Bone marrow (tissue), 2 donors: ENCODE measurements around the gene PFDN1.

Experiments
- DNase-seq, 2 donors: peaks; one replicate each; lab custom pipeline; 2025; lab: John Stamatoyannopoulos, UW

Gene PFDN1

DNA sequence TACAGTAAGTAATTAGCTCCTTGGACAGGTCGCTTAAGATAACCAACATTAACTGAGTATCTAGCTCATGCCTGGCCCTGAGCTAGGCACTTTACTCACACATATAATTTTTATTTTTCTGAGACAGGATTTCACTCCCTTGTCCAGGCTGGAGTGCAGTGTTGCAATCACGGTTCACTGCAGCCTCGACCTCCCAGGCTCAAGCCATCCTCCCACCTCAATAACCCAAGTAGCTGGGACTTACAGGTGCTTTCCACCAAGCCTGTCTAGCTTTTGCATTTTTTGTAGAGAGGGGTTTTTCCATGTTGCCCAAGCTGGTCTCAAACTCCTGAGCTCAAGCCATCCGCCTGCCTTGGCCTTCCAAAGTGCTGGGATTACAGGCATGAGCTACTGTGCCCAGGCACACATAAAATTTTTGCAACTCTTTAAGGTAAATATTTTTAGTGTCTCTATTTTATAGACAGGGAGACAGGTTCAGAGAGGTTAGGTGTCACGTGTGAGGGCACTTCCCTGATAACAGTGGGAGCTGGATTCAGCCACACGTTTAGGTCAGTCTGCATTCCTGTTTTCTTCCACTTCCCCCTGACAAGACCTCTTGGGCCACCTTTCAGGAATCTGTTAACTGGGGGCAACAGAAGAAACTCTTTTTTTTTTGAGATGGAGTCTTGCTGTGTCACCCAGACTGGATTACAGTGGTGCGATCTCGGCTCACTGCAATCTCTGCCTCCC is 25.3 kb upstream of the PFDN1 start:
- no peak for DNase-seq

DNA sequence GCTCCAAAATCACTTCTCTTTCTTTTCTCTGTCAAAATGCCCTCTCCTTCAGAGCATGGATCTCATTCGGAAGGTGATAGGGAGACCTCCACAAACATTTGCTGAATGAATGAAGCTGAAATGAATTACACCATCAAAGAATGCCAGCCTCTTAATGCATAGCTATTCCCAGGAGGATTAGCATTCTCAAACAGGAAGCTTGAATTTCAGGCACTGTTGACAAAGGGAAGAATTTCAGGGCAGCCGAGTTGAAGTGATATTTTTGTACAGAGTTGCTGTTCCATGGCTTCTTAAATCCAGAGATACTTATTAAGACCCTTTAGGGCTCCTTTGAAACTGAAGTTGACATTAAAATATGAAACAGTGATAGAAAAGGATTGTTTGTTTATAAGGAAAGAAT is 24.7 kb upstream of the PFDN1 start:
- no peak for DNase-seq

DNA sequence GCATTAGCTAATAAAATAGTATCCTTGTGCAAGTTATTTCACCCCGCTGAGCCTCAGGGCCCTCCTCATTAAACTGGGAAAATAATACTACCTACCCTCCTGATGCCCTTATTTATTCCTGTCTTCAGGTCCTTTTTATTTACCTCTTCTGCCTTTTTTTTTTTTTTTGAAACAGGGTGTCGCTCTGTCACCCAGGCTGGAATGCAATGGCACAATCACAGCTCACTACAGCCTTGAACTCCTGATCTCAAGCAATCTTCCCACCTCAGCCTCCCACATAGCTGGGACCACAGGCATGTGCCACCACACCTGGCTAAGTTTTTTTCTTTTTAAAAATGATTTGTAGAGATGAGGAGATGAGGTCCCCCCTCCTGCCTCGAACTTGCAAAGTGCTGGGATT is 22.6 kb upstream of the PFDN1 start:
- DNase-seq = no peak

DNA sequence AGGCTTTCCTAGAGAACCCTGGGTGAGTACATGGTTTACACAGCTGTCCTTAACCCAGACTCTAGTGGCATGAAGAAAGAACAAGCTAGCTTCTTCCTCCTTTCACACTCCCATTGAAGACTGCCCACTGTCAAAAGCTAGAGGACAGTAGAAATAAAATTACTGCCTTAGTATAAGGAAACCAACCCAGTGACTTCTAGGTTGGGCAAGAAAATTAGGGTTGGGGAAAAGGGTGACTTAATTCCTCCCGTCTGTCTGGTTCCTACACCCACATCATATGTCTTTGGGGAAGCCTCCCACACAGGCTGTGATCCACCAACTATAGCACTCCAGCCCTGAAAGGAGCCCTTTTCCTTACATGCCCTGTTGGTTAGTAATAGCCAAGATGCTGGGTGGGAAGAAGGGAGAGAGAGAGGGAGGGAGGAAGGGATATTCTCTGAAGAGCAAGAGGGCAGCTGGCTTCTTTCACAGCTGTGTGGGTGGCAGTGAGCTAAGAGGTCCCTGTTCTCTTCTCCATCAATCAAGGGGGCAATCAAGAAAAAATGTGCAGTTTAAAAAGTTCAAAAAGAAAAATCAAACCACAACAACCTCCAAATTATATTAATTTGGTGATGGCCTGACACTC is 21.8 kb upstream of the PFDN1 start:
- DNase-seq = no peak

DNA sequence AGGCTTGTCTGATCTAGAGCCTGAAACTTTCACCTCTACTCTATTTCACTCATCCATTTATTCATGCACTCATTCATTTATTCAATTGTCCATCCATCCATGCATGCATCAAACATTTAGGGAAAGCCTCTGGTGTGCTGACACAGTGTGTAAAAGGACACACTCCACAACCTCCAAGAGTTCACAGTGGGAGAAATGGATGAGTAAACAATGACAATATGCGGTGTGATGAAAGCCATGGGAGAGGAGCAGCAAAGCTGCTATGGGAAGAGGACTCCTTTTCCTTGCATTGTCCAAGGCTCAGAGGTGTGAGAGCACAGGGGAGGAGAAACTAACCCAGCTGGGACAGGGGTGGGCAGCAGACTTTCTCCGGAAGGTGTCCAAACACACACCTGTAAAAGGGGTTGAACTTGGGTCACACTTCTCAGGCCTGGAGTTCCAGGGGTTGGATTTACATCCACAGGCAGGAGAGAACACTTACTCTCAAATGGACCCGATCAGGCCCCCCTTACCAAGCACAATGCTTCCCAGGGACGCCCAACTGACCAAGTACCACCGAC is 21.2 kb upstream of the PFDN1 start:
- DNase-seq = no peak

DNA sequence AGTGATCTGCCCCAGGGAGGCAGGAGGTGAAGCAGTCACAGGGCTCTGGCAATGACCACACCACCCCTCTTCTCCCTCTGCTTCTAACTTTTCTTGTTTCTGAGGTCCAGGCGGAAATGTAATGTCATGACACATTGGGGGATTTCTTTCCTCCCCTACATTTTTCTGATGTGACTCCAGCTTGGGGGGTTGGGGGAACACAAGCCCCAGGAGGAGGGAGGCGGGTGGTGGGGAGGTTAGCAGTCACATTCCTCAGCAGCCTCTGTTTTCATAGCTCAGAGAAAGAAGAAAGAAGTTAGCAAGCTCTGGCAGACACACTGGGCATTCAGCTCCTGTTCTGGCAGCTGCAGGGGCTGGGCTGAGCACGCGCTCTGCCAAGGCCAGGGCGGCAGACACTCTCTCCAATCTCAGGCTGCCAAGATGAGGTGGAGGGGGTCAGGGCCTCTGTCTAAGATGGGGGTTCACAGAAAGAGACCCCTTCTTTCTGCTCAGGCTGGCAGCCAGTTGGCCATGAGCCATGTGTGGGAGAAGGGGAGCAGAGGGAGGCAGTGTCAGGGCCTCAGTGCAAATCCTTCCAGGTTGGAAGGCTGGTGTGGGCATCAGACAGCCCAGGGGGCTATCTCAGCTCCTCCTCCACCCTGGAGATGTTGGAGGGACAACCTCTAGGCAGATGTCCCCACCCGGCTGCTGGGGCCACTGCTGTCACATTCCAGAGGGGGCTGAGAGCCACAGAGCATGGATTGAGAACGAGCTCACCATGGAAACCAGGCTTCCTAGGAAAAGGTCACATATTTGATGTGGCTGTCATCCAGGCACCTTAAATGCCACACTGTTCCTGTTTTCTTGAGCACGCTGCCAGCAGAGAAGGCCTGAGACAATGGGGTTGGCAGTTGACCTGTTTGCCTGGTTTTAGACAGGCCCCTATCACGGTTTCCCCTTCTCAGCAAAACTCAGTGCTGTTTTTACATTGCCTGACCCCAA is 20.1 kb upstream of the PFDN1 start:
- DNase-seq = no peak

DNA sequence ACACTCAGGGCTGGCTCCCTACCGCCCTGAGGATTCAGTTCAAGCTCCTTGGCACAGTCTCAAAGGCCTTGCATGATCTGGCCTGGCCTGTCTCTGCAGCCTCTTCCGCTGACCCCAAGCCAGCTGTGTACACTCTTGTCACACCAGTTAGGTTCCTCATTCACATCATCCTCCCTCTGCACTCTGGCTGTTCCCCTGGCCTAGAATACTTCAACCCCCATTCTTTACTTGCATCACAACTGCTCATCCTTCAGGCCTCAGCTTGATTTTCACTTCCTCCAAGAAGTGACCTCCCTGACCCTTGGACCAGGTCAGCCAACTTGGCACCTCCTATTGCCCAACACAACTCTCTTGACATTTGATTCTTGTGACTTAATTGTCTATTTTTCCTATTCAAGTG is 18.9 kb upstream of the PFDN1 start:
- peak in 1 of 2 donors; percentile 25 for DNase-seq

DNA sequence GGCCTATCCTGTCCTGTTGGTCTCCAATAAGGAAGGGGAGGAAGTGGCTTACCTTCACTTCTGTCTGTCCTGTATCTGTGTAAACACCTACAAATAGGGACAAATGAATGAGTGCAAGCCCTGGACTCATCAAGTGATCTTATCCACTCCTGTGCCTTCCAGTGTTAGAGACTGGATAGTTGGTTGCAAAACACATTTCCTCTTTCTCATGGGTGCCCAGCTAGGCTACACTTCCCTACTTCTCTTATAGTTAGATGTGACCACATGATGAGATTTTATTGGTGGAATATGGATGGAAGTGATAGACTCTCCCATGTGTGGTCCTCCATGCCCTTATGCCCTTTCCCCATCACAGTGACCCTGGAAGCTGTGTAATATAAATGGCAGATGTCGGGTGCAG is 16.9 kb upstream of the PFDN1 start:
- DNase-seq = no peak

DNA sequence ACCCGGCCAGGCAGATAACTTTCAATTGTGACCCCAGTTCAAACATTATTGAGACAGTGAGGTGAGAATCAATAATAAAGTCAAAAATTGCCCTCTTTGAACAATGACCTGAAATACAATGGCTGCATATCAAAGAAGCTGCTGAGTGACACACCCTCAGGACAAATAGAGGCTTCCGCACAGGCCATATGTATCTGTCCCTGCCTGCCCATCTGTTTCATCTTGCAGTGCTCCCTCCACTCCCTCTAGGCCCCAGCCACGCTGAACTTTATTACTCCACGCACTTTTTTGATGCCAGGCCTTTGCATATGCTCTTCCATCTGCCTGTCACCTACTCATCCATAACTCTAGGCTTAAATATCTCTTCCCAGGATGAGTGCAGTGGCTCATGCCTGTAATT is 15.9 kb upstream of the PFDN1 start:
- no peak for DNase-seq

DNA sequence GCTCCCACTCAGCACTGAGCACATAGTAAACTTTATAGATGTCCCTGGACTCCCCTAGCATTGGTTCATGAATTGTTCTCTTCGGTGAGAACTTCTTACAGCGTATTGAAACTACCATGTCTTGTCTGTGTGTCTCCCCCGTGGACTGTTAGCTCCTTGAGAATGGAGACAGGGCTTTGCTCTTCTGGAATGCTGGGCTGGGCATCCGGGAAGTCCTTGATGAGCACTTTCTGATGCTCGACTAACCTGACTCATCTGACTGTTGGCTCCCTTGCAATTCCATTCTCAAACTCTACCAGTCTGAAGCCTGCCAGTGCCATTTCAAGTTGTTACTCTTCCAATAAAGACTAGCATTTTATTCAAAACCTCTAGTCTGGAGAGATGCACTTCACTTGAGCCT is 15.0 kb upstream of the PFDN1 start:
- DNase-seq = no peak

DNA sequence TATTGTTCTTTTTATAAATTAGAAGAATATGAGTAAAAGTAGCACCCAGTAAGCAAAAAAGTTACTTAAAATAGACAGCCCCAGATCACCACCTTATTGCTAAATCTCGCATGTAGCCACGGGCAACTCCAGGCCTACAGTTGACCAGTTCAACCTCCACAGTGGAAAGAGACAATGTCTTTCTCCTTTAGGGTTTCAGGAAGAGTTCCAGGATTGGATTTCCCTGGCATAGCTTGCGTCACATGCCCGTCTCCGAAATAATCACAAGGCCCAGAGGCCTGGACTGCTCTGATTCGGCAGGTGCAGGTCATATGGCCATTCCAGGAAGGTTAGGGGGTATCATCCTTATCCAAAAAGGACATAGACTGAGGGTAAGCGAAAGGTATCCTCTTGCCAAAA is 9.9 kb upstream of the PFDN1 start:
- DNase-seq = no peak

DNA sequence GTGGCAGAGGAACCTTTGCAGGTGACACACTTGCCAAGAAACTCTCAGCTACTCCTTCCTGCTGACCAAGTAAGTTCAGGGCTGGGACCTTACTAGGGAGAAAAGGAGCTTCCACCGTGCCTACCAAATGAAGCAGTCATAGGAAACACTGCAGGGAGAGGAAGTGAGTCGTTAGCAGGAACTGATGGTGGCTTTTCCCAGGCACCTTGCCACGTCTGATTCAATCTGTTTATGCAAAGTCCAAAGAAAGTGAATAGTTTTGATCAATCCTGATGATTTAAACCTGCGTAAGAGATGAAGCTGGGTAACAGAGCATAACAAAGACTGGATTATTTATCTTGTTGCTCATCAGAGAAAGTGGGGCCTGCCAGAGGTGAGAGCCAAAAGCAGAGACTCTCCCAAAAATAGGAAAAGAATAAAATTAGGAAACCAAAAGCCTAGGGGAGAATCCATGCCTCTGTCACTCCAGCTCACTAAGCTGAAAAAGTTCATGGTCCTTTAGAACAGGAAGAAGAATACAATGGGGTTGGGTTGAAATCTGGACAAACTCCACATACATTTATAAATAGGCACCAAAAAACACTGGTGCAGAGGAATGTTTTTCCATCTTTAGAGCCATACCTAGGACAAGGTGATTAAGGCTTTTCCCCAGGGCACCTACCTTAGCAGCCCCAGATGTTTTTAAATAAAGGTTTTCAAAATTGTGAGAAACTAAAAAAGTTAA is 9.3 kb upstream of the PFDN1 start:
- DNase-seq = no peak

DNA sequence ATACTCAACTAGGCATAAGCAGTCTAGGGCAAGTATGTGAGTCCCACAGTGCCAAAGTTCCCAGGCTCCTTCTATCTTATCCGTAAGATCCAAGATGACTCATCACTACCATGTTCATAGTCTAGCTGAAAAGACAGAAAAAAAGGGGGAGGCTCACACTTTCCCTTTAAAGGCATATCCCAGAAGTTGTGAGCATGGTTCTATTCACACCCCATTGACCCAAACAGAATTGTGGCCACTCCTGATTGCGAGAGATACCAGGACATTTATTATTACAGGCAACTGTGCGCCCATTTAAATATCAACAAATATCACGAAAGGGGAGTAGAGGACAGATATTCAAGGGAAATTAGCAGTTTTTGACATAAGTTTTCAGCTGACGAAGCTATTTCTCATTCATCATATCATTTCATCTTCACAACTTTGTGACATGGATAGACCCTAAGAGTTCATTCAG is 8.1 kb upstream of the PFDN1 start:
- DNase-seq = no peak

DNA sequence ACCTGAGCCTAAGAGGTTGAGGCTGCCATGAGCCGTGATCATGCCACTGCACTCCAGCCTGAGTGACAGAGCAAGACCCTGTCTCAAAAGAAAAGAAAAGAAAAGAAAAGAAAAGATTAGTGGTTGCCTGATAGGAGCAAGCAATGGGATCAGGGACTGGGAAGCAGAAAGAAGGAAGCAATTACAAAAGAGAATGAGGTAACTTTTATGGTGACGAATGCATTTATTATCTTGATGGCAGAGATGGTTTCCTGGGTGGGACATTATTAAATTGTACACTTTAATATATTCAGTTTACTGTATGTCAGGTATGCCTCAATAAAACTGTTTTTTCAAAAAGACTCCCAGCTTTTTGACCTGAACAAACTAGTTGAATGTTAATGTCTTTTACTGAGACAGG is 7.5 kb upstream of the PFDN1 start:
- no peak for DNase-seq

DNA sequence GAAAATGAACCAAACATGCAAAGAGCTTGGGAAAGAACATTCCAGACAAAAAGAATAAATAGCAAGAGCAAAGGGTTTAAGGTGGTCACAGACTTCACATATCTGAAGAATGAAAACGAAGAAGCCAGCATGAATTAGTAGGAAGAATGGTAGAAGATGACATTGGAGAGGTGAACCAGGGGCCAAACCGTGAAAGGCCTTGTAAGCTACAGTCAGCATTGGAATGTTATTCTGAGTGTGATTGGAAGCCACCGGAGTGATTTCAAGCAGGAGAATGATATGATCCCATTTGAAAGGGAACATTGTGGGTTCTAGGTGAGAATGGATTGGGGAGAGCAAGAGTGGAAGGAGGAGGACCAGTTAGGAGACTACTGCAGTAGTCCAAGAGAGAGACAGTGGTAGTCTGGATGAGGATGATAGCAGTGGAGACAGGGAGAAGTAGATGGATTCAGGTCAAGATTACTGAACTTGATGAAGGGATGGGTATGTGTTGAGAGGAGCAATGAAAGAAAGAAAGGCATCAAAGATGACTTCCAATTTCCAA is 6.9 kb upstream of the PFDN1 start:
- no peak for DNase-seq

DNA sequence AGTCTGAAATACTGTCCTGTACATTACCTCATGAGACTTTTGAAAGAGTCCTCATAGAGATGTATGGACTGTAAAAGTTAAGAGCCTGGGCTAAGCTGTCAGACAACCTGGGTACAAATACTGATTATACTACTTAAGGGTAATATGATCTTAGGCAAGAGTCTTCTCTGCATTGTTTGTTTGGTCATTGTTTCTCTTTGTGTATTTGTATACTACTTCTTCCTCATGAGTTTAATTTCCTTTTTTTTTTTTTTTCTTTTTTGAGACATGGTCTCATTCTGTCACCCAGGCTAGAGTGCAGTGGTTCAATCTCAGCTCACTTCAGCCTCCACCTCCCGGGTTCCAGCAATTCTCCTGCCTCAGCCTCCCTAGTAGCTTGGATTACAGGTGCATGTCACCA is 2.6 kb upstream of the PFDN1 start:
- DNase-seq = no peak

DNA sequence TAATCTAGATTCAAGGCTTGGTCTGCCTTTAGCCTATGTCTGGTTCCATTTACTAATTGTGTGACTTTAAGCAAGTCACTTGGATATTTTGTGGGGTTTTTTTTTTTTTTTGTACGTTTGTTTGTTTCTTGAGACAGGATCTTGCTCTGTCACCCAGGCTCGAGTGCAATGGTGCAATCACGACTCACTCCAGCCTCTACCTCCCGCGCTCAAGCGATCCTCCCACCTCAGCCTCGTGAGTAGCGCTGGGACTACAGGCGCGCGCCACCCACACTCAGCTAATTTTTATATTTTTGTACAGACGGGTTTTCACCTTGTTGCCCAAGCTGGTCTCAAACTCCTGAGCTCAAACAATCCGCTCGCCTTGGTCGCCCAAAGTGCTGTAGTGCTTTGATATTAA is 1.1 kb upstream of the PFDN1 start:
- DNase-seq = no peak

DNA sequence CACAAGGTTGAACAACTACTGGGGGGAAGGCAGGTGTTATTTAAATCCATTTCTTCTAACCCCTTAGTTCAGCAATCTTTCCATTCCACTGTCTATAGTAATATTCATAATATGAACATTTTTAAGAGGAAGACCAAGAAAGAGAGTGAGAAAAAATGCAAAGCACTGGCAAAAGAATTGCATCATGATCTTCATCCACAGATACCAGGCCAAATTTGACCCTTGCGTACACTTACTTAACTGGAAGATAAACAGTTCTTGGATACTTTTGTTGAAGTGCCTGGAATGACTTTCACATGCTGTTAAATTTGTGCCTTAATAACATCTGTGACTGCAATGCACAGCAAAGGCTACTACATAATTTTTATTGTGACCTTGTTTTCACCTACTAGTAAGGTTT is 1.8 kb downstream of the PFDN1 start:
- no peak for DNase-seq

DNA sequence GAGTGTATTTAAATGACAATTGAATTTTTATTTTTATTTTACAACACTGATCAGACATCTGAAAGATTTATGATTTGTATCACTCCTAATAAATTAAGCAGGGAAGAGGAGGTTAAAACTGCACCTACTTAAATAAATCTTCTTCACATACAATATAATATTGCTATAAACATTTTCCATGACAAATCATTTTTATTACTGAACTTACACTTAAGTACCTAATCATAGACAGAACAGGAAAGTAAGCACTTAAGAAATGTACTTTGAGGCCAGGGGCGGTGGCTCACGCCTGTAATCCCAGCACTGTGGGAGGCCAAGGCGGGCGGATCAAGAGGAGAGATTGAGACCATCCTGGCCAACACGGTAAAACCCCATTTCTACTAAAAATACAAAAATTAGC is 3.8 kb downstream of the PFDN1 start:
- DNase-seq = no peak

DNA sequence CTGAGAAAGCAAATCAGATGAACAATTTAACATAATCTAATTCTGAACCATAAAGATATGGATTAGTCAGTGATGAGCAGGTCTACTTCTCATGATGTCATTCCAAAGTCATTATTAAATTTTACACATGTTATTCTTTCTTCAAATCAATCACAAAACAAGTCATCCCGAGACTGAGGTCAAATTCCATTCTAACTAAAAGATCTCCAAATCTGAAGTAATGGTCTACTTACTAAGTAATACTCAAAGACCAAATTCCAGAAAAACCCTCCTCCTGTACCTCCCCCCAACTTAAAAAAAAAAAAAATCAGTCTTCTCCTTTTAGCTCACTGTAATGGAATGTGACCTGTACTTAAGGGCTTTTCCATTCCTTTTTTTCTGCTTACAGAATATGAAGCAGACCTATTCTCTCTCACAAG is 4.7 kb downstream of the PFDN1 start:
- DNase-seq = no peak

DNA sequence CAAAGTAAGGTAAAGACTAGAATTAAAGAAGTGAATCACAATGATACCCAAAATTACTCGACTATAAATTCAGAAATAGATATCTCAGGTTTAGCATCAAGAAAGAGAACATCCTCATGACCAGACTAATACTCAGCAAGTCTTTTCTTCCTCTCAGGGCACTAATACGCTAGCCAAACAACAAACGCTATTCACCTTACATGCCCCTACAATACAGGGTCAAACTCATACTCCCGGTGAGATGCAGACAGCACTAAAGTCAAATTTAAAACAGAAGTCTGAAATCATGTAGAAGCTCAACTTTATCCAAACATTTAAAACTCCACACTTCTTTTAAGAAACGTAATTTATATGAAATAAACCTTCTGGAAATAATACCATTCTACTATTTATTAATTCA is 5.6 kb downstream of the PFDN1 start:
- no peak for DNase-seq

DNA sequence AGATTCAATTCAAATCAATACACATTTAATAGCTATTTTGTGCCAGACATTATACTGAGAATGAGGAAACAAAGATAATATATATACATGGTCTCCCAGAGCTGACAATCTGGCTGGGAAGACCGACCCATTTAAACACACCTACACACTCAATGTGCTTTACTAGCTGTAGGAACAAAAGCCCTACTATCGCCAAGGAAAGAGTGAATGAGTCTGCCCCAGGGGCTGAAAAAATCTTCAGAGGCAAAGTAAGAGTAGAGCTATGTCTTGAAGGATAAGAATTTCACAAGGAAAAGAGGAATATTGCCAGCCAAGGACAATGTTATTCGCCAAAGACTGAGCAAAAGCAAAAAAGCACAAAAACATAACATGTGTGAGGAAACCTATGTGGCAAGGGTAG is 6.6 kb downstream of the PFDN1 start:
- DNase-seq = no peak
